RWPE1 (cell line): Measurements from ENCODE around the gene KCNK5.

Experiments used
- CTCF ChIA-PET: fragments of 350-600 bp; sonication (Branson Sonifier 250); formaldehyde crosslinking; extraction: SDS; loops from one replicate; lab custom pipeline; 2021; lab: Yijun Ruan, JAX
- POLR2A ChIA-PET: fragments of 400-600 bp; formaldehyde crosslinking; extraction: SDS; loops from one replicate; lab custom pipeline; 2020; ENCODE audit warnings: antibody characterized with exemption; ENCODE audit not compliant: low non-redundant PET; lab: Yijun Ruan, JAX
- DNase-seq: peaks from one replicate; pipeline ENCODE4 v3.0.0; 2012; ENCODE audit warnings: low spot score
- H3K27ac ChIP-seq: fragments of 450-650 bp; 2 replicates; pipeline ENCODE4 v1.5.1; 2017
- TF ChIP-seq, protein P1 (sequence below): fragments of 450-650 bp; conservative IDR thresholded peaks from 2 replicates; pipeline ENCODE4 v1.5.1; 2017; ENCODE audit warnings: low read depth, mild to moderate bottlenecking

KCNK5 gene

DNA sequence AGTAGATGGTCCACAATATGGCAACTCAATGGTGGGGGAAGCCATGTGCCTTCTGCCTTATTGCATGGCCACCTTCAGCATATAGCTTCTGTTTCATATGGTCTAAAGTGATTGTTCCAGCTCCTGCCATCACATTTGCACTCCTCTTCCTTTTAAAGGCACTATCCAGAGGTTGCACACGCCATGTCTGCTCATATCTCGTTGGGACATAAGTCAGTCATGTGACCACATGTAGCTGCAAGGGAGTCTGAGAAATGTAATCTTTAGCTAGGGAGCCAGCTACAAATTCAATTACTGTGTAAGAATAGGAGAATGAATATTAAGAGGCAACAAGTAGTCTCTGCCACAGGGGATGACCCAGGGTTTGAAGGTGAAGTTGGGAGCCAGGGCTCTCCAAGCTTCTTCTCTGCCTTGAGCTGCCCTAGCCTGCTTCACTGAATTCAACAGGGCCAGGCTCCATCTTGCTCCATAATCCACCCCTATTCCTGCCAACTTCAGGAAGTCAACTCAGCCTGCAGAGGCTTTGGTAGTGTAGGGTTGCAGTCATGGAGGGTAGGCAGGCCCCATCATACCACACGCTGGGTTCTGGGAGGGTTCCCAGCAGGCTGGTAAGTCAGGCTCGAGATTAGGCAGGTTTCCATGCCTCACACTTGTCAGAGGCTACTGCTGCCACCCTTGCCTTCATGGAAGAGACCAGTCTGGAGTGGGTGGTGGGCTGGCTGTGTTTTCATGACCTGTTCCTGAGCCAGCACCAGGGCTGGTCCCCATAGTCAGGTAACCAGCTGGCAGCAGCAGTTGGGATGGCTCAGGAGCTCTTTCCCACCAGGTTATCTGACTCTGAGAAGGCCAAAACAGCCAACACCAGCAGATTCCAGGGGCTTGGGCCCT is 57.5 kb downstream of the KCNK5 start:
- ChIA-PET POLR2A (no interaction called here), CTCF (interaction anchor here (1.0 kb wide), 1 partner anchor 131 kb away, joined by 4 read pairs; no protein-coding TSS in a partner anchor)
- TF ChIP-seq, protein P1, sequence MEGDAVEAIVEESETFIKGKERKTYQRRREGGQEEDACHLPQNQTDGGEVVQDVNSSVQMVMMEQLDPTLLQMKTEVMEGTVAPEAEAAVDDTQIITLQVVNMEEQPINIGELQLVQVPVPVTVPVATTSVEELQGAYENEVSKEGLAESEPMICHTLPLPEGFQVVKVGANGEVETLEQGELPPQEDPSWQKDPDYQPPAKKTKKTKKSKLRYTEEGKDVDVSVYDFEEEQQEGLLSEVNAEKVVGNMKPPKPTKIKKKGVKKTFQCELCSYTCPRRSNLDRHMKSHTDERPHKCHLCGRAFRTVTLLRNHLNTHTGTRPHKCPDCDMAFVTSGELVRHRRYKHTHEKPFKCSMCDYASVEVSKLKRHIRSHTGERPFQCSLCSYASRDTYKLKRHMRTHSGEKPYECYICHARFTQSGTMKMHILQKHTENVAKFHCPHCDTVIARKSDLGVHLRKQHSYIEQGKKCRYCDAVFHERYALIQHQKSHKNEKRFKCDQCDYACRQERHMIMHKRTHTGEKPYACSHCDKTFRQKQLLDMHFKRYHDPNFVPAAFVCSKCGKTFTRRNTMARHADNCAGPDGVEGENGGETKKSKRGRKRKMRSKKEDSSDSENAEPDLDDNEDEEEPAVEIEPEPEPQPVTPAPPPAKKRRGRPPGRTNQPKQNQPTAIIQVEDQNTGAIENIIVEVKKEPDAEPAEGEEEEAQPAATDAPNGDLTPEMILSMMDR, result no peak
- no peak for DNase-seq
- no peak overlapping the region for H3K27ac ChIP-seq

DNA sequence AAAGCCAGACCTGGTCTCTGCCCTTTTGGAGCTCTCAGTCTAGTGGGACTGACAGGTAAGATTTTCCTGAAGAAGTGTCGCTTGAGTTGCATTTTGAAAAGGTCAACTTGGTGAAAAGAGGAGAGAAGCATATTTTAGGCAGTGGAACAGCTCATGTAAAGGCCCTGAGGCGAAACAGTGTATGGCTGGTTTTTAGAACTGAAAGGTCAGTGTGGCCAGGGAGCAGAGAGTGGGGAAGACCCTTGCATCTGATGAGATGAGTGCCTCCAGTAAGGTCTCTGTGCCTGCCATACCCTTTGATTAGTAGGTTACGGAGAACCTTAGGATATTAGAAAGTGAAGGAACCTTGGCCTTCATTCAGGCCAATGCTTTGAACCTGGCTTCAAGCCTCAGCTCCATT is 58.4 kb downstream of the KCNK5 start:
- CTCF ChIA-PET, result interaction anchor here (1.0 kb wide), 1 partner anchor 132 kb away, joined by 4 read pairs; no protein-coding TSS in a partner anchor
- POLR2A ChIA-PET, result no interaction called here
- no peak overlapping the region for H3K27ac ChIP-seq
- no peak for DNase-seq
- TF ChIP-seq, protein P1, result no peak

DNA sequence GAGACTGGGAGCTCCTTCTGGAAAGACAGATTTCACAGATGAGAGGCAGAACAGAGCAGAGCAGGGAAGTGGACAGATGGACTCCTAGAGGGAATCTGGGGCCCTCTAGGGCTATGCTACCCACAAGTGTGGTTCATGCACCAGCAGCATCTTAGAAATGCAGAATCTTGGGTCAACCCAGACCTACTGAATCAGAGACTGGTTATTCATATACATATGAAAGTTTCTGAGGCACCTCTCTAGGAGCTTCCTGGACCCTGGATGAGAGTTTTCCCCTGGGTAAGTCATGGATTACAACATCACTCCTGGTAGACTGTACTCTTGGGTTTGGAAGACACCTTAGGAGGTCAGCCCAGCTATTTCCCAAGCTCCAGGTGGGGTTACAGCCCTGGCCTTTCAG is 58.9 kb downstream of the KCNK5 start:
- H3K27ac ChIP-seq, result no peak overlapping the region
- TF ChIP-seq, protein P1, result no peak
- CTCF ChIA-PET, result no interaction called here
- POLR2A ChIA-PET, result no interaction called here
- no peak for DNase-seq

DNA sequence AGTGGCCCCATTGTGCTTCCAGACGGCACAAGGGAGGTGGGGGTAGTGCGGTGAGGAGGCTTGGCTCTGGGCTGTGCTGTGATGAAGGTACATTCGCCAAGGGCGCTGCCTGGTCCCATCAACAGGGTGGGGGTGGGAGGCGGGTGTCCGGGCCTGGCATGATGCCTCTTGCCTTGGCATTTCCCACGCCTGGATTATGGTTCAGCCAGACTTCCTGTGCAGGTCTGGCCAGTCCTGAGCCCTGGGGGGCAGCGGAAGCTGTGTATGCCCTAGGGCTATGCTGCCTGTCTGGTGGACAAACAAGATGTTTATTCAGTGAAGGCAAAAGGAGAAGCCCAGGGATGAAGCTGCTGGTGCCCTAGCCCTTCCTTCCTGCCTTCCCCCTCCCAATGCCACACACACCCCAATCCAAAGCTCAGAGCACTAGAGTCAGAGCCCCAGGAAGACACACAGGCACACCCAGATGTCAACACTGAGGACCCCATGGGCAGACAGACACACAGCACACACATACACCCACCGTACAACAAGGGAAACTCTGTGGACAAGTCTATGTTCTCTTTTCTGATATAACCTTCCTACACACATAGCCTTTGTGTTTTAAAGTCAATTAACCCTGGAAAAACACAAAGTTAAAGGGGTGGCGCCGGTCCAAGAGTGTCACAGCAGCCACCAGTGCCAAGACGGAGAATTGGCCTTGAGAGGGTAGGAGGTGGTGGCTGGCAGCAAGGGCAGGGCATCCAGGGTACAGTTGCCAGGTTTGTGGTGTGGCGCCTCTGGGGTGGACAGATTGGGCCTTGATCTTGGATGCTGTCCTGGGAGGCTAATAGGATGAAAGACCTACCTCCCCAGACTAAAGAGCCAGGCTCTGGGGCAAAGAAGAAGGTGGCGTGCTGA is 59.6 kb downstream of the KCNK5 start:
- peak overlapping the region; percentile 21 for H3K27ac ChIP-seq
- no peak for DNase-seq
- TF ChIP-seq, protein P1, result no peak
- ChIA-PET POLR2A (no interaction called here), CTCF (interaction anchor here (0.6 to 5.7 kb wide), 2 partner anchors 134 to 1369 kb away, joined by 3 to 116 read pairs; no protein-coding TSS in a partner anchor)

DNA sequence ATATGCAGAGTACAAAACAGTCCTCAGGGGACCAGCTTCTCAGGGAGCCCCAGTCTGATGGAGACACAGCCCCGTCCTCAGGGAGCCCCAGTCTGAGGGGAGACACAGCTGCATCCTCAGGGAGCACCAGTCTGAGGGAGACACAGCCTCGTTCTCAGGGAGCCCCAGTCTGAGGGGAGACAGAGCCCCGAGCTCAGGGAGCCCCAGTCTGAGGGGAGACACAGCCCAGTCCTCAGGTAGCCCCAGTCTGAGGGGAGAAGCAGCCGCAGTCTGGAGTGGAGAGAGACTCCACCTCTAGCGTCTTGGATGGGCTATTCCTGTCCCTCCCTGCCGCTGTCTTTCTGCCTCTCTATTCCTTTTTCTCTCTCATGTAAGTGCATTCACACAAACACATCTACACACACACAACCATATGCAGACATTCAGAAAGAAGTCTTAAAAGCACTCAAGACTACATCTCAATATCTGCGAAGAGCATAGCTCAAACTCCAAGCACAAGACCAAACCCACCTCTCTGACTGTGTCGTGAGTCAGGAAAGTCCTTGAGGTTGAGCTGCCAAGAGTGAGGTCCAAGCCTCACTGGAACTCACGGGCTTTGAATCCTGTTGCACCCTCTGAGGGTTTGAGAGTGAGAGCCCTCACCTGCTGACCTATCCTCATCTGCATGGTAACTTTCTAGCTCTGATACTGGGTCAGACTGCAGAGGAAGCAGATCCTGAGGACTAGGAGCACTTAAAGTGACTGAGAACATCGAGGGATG is 61.2 kb downstream of the KCNK5 start:
- no peak for DNase-seq
- TF ChIP-seq, protein P1, result no peak
- CTCF ChIA-PET, result interaction anchor here (1.1 to 5.7 kb wide), 2 partner anchors 51 to 136 kb away, joined by 4 to 116 read pairs; no protein-coding TSS in a partner anchor
- POLR2A ChIA-PET, result no interaction called here
- no peak overlapping the region for H3K27ac ChIP-seq
